Esophagus (tissue), 2 donors: ENCODE measurements around the gene KLHL8. TPM values are rescaled to one million over a fixed set of nuclear protein-coding genes. Genes with fewer than 3 reads are reported as not detected.

Experiments
- polyA plus RNA-seq, 2 donors: library from polyadenylated mRNA; stranded (reverse); fragments of 200-250 nt; gene quantifications; one replicate each; pipeline ENCODE4 v1.2.3, GENCODE V29; 2013
- donor health status: healthy with polysubstance abuse.
- donor health status: Bipolar disorder and iron deficiency.

Gene KLHL8
- polyA plus RNA-seq, 2 donors: 1.3 to 2.4 TPM

Other genes starting within 250 kb of the KLHL8 start
- gene HSD17B13, start 102.3 kb upstream of the KLHL8 start, polyA plus RNA-seq: under 1 TPM; 0.08 to 0.14 TPM
- 1 to 10 TPM; 6.6 to 9.9 TPM for gene HSD17B11, start 170.6 kb upstream of the KLHL8 start, polyA plus RNA-seq
- gene NUDT9, start 202.0 kb upstream of the KLHL8 start, polyA plus RNA-seq: 10 to 100 TPM; 25.7 to 39.8 TPM